ENCODE measurements around the gene KIF5A.
"Not testable (repeated sequence)": the region's sequence is repeated elsewhere in the genome, so short reads cannot be mapped to it uniquely, and the experiment has no call there.

Gene KIF5A

DNA sequence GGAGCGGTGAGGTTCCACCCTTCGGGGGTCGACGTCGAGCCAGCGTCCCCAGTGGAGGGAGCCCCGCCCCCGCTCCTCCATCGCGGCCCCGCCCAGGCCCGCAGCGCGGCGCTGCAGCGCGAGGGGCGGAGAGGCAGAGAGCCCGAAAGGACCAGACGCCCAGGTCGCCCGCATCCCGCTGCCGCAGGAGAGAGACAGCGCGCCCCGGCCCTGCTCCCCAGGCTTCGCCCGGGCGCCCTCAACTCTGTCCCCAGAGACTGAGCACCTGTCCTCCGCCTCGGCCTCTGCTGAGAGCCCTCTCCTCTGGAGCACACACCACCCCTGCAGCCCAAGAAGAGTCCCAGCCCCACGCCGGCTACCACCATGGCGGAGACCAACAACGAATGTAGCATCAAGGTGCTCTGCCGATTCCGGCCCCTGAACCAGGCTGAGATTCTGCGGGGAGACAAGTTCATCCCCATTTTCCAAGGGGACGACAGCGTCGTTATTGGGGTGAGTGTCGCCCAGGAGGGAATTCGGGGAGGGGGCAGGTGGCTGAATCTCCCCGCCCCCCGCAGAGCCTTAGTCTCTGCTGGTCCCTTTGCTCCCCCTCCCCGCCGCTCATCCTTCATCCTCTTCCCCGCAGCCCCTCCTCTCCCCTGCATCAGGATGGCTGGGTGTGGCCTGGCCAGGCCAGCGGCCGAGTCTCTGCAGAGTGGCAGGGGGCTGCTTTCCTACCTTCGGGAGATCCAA is at the start of gene KIF5A:
TSS of gene KIF5A (plus strand) at position 136 of the 732 bp plus-strand sequence. CDS start at position 364, 228 bp downstream.
- DNase-seq (ENCODE audit: low read depth, low spot score), result no peak
- H3K4me3 ChIP-seq (ENCODE audit: low read length), result peak within 1 kb of the TSS; percentile 93
- WGBS (ENCODE audit: insufficient coverage, insufficient read length), result no CpG with 5 or more reads among the region's 52 CpGs

DNA sequence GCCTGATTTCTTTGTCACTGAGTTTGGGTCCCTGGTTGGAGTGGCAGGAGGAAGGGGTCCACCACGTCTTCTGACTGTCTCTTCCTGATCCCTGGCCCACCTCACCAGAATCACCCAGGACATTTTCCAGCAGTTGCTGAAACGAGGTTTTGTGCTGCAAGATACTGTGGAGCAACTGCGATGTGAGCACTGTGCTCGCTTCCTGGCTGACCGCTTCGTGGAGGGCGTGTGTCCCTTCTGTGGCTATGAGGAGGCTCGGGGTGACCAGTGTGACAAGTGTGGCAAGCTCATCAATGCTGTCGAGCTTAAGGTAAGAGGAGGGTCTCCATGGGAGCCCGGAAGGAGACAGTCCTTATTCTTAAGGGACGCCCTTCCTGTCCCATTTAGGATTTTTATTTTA is 49.6 kb upstream of the KIF5A start:
- Histone ChIP-seq H3K27me3 (ENCODE audit: control insufficient read depth, insufficient read depth, low read length) (no peaks in the 10 kb centered on the region), H3K27ac (ENCODE audit: low read length) (no peak overlapping the region), H3K36me3 (ENCODE audit: control insufficient read depth, insufficient read depth, low read length) (peaks cover 31% of the 10 kb centered on the region), H3K9me3 (ENCODE audit: control insufficient read depth, insufficient read depth, low read length) (no peaks in the 10 kb centered on the region), H3K4me1 (ENCODE audit: control insufficient read depth, insufficient read depth, low read length) (no peaks in the 10 kb centered on the region), H3K4me3 (ENCODE audit: low read length) (no peak overlapping the region)
- WGBS (ENCODE audit: insufficient coverage, insufficient read length), result no CpG with 5 or more reads among the region's 11 CpGs
- no peak for DNase-seq (ENCODE audit: low read depth, low spot score)

More for the DNA sequence above, at the start of gene KIF5A:
- H3K9me3 ChIP-seq (ENCODE audit: control insufficient read depth, insufficient read depth, low read length), result no peaks in the 10 kb centered on the region
- no peaks in the 10 kb centered on the region for H3K27me3 ChIP-seq (ENCODE audit: control insufficient read depth, insufficient read depth, low read length)
- no peak within 1 kb of the TSS for H3K27ac ChIP-seq (ENCODE audit: low read length)
- H3K4me1 ChIP-seq (ENCODE audit: control insufficient read depth, insufficient read depth, low read length), result peaks cover 6% of the 10 kb centered on the region; the same call in 1 of the 2 replicates
- H3K36me3 ChIP-seq (ENCODE audit: control insufficient read depth, insufficient read depth, low read length), result no peaks in the 10 kb centered on the region

DNA sequence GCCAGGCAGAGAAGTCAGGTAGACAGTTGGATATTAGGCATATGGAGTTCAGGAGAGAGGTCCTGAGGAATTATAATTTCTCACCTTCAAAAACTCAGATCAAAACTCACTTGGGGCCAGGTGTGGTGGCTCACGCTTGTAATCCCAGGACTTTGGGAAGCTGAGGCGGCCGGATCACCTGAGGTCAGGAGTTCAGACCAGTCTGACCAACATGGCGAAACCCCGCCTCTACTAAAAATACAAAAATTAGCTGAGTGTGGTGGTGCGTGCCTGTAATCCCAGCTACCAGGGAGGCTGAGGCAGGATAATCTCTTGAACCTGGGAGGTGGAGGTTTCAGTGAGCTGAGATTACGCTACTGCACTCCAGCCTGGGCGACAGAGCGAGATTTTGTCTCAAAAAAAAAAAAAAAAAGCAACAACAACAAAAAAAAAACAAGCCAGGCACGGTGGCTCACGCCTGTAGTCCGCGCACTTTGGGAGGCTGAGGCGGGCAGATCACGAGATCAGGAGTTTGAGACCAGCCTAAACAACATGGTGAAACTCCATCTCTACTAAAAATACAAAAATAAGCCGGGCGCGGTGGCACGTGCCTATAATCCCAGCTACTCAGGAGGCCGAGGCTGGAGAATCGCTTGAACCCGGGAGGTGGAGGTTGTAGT is 47.4 kb upstream of the KIF5A start:
- not testable (repeated sequence) for H3K27me3 ChIP-seq (ENCODE audit: control insufficient read depth, insufficient read depth, low read length); H3K4me3 ChIP-seq (ENCODE audit: low read length); H3K9me3 ChIP-seq (ENCODE audit: control insufficient read depth, insufficient read depth, low read length); H3K4me1 ChIP-seq (ENCODE audit: control insufficient read depth, insufficient read depth, low read length); DNase-seq (ENCODE audit: low read depth, low spot score); H3K27ac ChIP-seq (ENCODE audit: low read length)
- H3K36me3 ChIP-seq (ENCODE audit: control insufficient read depth, insufficient read depth, low read length), result peaks cover 34% of the 10 kb centered on the region
- WGBS (ENCODE audit: insufficient coverage, insufficient read length), result no CpG with 5 or more reads among the region's 22 CpGs

DNA sequence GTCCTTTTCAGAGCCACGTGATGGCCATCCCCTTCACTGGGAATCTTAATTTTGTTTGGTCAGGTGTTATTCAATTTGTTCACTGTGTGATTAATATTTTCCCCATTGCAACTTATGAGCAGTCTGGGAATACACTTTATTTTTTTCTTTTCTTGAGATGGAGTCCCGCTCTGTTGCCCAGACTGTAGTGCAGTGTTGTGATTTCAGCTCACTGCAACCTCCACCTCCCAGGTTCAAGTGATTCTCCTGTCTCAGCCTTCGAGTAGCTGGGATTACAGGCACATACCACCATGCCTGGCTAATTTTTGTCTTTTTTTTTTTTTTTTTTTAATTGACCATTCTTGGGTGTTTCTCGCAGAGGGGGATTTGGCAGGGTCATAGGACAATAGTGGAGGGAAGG is 43.3 kb upstream of the KIF5A start:
- no CpG with 5 or more reads among the region's 4 CpGs for WGBS (ENCODE audit: insufficient coverage, insufficient read length)
- not testable (repeated sequence) for H3K27ac ChIP-seq (ENCODE audit: low read length); DNase-seq (ENCODE audit: low read depth, low spot score); H3K4me3 ChIP-seq (ENCODE audit: low read length); H3K4me1 ChIP-seq (ENCODE audit: control insufficient read depth, insufficient read depth, low read length); H3K9me3 ChIP-seq (ENCODE audit: control insufficient read depth, insufficient read depth, low read length); H3K27me3 ChIP-seq (ENCODE audit: control insufficient read depth, insufficient read depth, low read length)
- peaks cover 23% of the 10 kb centered on the region for H3K36me3 ChIP-seq (ENCODE audit: control insufficient read depth, insufficient read depth, low read length)

DNA sequence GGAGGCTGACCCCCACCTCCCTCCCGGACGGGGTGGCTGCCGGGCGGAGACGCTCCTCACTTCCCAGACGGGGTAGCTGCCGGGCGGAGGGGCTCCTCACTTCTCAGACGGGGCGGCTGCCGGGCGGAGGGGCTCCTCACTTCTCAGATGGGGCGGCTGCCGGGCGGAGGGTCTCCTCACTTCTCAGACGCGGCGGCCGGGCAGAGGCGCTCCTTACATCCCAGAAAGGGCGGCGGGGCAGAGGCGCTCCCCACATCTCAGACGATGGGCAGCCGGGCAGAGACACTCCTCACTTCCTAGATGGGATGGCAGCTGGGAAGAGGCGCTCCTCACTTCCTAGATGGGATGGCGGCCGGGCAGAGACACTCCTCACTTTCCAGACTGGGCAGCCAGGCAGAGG is 42.0 kb upstream of the KIF5A start:
- not testable (repeated sequence) for H3K9me3 ChIP-seq (ENCODE audit: control insufficient read depth, insufficient read depth, low read length); H3K27me3 ChIP-seq (ENCODE audit: control insufficient read depth, insufficient read depth, low read length); H3K4me3 ChIP-seq (ENCODE audit: low read length); DNase-seq (ENCODE audit: low read depth, low spot score); H3K27ac ChIP-seq (ENCODE audit: low read length); H3K4me1 ChIP-seq (ENCODE audit: control insufficient read depth, insufficient read depth, low read length)
- peaks cover 31% of the 10 kb centered on the region for H3K36me3 ChIP-seq (ENCODE audit: control insufficient read depth, insufficient read depth, low read length)
- WGBS (ENCODE audit: insufficient coverage, insufficient read length), result no CpG with 5 or more reads among the region's 28 CpGs

DNA sequence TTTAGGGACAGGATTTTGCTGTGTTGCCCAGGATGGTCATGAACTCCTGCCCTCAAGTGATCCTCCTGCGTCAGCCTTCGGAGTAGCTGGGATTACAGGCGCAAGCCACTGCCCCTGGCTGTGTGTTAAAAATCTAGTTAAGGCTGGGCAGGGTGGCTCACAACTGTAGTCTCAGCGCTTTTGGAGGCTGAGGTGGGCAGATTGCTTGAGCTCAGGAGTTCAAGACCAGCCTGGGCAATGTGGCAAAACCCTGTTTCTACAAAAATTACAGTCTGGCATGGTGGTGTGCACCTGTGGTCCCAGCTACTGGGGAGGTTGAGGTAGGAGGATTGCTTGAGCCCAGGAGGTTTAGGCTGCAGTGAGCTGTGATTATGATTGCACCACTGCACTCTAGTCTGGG is 38.7 kb upstream of the KIF5A start:
- Histone ChIP-seq H3K4me1 (ENCODE audit: control insufficient read depth, insufficient read depth, low read length) (no peaks in the 10 kb centered on the region), H3K9me3 (ENCODE audit: control insufficient read depth, insufficient read depth, low read length) (no peaks in the 10 kb centered on the region), H3K4me3 (ENCODE audit: low read length) (no peak overlapping the region), H3K27me3 (ENCODE audit: control insufficient read depth, insufficient read depth, low read length) (no peaks in the 10 kb centered on the region), H3K36me3 (ENCODE audit: control insufficient read depth, insufficient read depth, low read length) (peaks cover 38% of the 10 kb centered on the region), H3K27ac (ENCODE audit: low read length) (no peak overlapping the region)
- WGBS (ENCODE audit: insufficient coverage, insufficient read length), result no CpG with 5 or more reads among the region's 4 CpGs
- DNase-seq (ENCODE audit: low read depth, low spot score), result no peak

DNA sequence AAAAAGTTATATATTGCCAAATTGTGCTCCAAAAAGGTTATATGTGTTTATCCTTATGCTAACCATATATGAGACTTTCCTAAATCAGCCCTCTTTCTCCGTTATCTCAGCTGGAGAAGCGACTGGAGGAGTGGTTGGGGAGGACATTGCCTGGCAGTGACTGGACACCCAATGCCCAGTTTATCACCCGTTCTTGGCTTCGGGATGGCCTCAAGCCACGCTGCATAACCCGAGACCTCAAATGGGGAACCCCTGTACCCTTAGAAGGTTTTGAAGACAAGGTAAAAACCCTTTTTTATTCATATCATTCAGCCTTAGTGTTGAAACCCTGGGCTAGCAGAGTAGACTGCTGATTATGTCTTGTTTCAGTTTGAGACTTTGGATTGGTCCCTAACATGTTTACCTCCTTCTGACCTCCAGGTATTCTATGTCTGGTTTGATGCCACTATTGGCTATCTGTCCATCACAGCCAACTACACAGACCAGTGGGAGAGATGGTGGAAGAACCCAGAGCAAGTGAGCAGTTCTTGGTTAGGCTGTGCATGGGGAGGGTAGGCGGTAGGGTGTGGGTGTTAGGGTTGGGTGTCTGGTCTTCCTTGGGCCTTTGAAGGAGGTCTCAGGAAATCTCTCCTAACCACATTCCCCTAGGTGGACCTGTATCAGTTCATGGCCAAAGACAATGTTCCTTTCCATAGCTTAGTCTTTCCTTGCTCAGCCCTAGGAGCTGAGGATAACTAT is 38.1 kb upstream of the KIF5A start:
- no CpG with 5 or more reads among the region's 7 CpGs for WGBS (ENCODE audit: insufficient coverage, insufficient read length)
- Histone ChIP-seq H3K4me3 (ENCODE audit: low read length) (no peak overlapping the region), H3K4me1 (ENCODE audit: control insufficient read depth, insufficient read depth, low read length) (no peaks in the 10 kb centered on the region), H3K27ac (ENCODE audit: low read length) (no peak overlapping the region), H3K36me3 (ENCODE audit: control insufficient read depth, insufficient read depth, low read length) (peaks cover 43% of the 10 kb centered on the region), H3K27me3 (ENCODE audit: control insufficient read depth, insufficient read depth, low read length) (no peaks in the 10 kb centered on the region), H3K9me3 (ENCODE audit: control insufficient read depth, insufficient read depth, low read length) (no peaks in the 10 kb centered on the region)
- DNase-seq (ENCODE audit: low read depth, low spot score), result no peak

DNA sequence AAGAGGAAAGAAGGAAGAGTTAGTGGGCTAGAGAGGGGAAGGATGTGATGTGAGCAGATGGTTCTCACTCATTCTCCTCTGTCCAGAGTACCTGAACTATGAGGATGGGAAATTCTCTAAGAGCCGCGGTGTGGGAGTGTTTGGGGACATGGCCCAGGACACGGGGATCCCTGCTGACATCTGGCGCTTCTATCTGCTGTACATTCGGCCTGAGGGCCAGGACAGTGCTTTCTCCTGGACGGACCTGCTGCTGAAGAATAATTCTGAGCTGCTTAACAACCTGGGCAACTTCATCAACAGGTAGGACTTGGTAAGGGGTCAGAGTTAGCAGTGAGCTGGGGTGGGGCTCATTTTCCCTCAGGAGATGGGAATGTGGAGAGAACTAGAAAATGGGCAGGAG is 37.2 kb upstream of the KIF5A start:
- Histone ChIP-seq H3K27ac (ENCODE audit: low read length) (no peak overlapping the region), H3K4me3 (ENCODE audit: low read length) (no peak overlapping the region), H3K27me3 (ENCODE audit: control insufficient read depth, insufficient read depth, low read length) (no peaks in the 10 kb centered on the region), H3K4me1 (ENCODE audit: control insufficient read depth, insufficient read depth, low read length) (no peaks in the 10 kb centered on the region), H3K9me3 (ENCODE audit: control insufficient read depth, insufficient read depth, low read length) (no peaks in the 10 kb centered on the region), H3K36me3 (ENCODE audit: control insufficient read depth, insufficient read depth, low read length) (peaks cover 50% of the 10 kb centered on the region)
- DNase-seq (ENCODE audit: low read depth, low spot score), result no peak
- no CpG with 5 or more reads among the region's 6 CpGs for WGBS (ENCODE audit: insufficient coverage, insufficient read length)

DNA sequence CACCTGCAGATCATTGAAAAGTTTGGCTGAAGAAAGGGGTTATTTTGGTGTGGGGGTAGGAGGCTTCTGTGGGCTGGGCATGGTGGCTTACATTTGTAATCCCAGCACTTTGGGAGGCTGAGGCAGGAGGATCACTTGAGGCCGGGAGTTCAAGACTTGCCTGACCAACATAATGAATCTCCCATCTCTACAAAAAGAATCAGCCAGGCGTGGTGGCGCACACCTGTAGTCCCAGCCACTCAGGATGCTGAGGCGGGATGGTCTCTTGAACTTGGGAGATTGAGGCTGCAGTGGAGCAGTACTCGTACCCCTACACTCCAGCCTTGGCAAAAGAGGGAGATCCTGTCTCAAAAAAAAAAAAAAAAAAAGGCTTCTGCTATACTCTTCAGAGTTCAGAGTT is 36.6 kb upstream of the KIF5A start:
- WGBS (ENCODE audit: insufficient coverage, insufficient read length), result no CpG with 5 or more reads among the region's 5 CpGs
- no peaks in the 10 kb centered on the region for H3K9me3 ChIP-seq (ENCODE audit: control insufficient read depth, insufficient read depth, low read length)

DNA sequence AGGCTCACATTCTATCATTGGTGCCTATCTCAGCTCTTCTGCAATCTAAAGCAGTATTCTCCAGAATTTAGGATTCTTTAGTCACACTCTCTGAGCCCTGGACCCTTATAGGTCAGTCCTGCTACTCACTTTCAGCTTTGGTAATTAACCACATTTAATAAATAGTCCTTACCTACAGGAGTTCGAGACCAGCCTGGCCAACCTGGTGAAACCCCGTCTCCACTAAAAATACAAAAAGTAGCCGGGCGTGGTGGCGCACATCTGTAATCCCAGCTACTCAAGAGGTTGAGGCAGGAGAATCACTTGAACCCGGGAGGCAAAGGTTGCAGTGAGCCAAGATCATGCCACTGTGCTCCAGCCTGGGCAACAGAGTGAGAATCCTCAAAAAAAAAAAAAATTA is 36.2 kb upstream of the KIF5A start:
- peaks cover 50% of the 10 kb centered on the region for H3K36me3 ChIP-seq (ENCODE audit: control insufficient read depth, insufficient read depth, low read length)
- DNase-seq (ENCODE audit: low read depth, low spot score); H3K4me1 ChIP-seq (ENCODE audit: control insufficient read depth, insufficient read depth, low read length); H3K4me3 ChIP-seq (ENCODE audit: low read length); H3K9me3 ChIP-seq (ENCODE audit: control insufficient read depth, insufficient read depth, low read length); H3K27me3 ChIP-seq (ENCODE audit: control insufficient read depth, insufficient read depth, low read length); H3K27ac ChIP-seq (ENCODE audit: low read length): not testable (repeated sequence)
- WGBS (ENCODE audit: insufficient coverage, insufficient read length), result no CpG with 5 or more reads among the region's 6 CpGs

More for the DNA sequence above, 36.6 kb upstream of the KIF5A start:
- DNase-seq (ENCODE audit: low read depth, low spot score), result no peak
- no peaks in the 10 kb centered on the region for H3K4me1 ChIP-seq (ENCODE audit: control insufficient read depth, insufficient read depth, low read length)
- peaks cover 50% of the 10 kb centered on the region for H3K36me3 ChIP-seq (ENCODE audit: control insufficient read depth, insufficient read depth, low read length)
- no peaks in the 10 kb centered on the region for H3K27me3 ChIP-seq (ENCODE audit: control insufficient read depth, insufficient read depth, low read length)
- H3K4me3 ChIP-seq (ENCODE audit: low read length), result no peak overlapping the region
- no peak overlapping the region for H3K27ac ChIP-seq (ENCODE audit: low read length)
